GM18870 (cell line): Measurements from ENCODE around the gene PSME3.

Experiments
- ATAC-seq: cut with Tn5 transposase; IDR thresholded peaks from one replicate; pipeline ENCODE4 v1.9.1; 2021; ENCODE audit warnings: moderate library complexity; ENCODE audit not compliant: unreplicated experiment

PSME3 gene, protein sequence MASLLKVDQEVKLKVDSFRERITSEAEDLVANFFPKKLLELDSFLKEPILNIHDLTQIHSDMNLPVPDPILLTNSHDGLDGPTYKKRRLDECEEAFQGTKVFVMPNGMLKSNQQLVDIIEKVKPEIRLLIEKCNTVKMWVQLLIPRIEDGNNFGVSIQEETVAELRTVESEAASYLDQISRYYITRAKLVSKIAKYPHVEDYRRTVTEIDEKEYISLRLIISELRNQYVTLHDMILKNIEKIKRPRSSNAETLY

DNA sequence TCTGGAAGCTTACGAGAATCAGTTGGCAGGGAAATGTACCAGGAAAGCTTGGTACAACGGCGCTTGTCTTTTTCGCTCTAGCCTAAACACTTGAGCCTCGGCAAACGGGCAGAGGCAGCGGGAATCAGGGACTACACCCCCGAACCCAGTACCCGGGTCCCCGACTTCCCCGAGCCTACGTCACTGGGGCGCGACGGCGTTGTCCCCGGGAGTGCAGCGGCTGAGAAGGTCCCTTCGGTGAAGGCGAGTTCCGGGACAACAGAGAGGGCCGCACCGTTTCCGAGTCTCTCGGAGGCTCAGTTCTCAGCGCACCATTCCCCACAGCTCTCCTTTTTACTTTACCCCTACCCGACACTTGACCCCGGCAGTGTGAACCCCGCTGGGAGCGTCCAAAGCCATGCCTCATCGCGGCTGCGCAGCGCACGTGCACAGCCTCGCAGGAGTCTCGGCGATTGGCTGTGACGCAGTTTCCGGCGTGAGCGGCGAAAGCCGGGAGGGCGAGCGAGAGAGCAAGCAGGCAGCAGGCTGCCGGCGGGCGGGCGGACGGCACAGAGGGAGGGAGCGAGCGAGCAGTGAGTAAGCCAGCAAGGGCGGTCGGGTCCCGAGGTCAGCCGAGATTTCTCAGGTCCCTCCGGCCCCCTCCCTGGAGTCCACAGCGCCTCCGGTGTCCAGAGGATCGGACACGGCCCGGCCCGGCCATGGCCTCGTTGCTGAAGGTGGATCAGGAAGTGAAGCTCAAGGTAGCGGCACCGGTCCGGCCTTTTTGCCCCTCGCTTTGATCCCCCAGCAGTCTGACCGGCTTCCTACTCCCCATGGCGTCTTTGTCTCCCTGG is at the start of gene PSME3:
Gene PSME3 (plus strand): TSS at position 464 of the 833 bp plus-strand sequence. CDS start 235 bp downstream, at position 699.
- peak; percentile 70 for ATAC-seq

DNA sequence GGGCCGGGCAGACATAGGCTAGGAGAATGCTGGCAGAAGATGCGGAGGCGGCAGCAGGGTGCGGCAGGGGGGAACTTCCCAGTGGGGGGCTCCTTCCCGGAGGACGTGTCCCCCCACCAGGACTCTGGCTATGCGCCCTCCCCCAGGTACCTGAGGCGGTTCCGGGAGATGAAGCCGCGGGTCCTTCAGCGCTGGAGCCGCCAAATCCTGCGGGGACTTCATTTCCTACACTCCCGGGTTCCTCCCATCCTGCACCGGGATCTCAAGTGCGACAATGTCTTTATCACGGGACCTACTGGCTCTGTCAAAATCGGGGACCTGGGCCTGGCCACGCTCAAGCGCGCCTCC is 49.4 kb upstream of the PSME3 start:
- ATAC-seq = no peak

DNA sequence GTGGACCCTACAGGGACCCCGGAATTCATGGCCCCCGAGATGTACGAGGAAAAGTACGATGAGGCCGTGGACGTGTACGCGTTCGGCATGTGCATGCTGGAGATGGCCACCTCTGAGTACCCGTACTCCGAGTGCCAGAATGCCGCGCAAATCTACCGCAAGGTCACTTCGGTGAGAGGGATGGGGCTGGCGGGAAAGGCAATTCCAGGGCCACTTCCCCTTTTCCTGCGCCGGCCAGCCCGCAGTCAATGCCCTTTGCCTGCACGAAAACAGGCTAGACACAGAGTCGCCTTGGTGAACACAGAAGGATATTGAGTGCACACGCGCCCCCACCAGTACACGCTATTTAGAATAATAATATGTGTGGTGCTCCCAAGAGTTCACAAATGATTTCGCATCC is 48.8 kb upstream of the PSME3 start:
- no peak for ATAC-seq

DNA sequence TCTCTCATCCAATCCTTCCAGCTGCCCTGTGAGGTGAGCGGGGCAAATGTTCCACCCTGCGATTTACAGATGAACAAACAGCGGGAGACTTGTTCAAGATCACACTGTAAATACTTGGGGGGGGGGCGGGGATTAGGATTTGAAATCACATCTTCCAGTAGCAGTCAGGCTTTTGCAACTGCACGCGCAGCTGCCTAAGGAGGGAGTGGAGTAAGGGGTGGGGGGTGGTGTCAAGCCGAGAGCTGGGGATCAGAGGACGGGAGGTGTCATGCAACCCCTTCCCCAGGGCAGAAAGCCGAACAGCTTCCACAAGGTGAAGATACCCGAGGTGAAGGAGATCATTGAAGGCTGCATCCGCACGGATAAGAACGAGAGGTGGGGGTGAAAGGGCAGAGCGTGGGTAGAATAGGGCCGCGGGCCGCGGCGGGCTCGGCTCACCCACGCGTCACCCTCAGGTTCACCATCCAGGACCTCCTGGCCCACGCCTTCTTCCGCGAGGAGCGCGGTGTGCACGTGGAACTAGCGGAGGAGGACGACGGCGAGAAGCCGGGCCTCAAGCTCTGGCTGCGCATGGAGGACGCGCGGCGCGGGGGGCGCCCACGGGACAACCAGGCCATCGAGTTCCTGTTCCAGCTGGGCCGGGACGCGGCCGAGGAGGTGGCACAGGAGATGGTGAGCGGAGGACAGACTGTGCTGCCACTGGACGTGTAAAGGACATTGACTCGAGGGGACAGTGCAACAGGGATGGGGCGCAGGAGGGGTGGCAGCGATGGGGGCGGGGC is 48.2 kb upstream of the PSME3 start:
- no peak for ATAC-seq

DNA sequence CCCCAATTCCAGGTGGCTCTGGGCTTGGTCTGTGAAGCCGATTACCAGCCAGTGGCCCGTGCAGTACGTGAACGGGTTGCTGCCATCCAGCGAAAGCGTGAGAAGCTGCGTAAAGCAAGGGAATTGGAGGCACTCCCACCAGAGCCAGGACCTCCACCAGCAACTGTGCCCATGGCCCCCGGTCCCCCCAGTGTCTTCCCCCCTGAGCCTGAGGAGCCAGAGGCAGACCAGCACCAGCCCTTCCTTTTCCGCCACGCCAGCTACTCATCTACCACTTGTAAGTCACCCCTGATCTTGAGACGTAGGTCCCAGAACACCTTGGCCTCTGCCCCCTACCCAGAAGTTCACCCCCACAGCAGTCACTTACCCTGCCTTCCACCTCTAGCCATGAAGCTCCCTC is 45.9 kb upstream of the PSME3 start:
- no peak for ATAC-seq

DNA sequence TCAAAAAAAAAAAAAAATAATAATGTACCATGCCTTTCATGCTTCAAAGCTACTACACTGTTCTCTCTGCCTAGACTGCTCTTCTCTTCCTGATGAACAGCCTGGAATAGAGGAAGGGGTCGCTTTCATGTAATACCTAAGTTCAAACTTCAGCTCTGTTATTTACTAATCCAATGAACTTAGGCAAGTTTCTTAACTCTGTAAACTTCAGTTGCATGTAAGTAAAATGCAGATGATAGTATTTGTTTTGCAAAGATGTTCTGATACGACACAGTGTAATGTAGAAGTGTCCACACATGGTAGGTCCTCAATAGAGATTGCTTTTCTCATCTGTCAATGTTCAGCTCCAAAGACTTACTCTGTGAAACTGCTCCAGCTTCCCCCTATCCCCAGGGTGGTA is 41.2 kb upstream of the PSME3 start:
- ATAC-seq = no peak

DNA sequence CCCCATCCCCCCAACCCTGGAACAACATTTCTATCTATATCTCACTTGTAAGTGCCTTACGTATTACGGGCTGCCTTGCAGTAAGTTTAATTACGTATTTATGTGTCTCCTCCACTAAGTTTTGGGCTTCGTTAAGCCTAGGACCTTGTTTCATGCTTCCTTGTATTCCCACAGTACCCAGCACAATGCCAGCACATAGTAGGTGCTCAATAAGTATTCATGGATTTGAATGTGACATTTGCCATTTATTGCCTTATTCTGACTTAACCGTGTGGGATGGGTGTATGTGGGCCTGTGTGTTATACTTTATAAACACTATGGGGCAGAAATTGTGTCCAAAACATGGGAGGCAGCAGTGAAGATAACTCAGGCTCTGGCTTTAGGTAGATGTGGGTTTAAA is 40.7 kb upstream of the PSME3 start:
- no peak for ATAC-seq

DNA sequence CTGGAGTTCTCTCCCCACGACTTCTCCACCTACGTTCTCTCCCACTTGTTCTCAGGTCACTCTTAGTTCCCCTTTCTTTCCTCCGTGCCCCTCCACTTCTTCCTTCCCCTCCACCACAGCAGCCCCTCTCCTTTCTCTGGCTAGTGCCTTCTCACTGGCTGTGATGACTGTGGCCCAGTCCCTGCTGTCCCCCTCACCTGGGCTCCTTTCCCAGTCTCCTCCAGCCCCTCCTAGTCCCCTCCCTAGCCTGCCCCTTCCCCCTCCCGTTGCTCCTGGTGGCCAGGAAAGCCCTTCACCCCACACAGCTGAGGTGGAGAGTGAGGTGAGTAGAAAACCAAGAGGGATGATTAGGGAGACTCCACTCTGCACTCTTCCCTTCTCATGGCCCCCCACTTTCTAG is 38.1 kb upstream of the PSME3 start:
- ATAC-seq = no peak

DNA sequence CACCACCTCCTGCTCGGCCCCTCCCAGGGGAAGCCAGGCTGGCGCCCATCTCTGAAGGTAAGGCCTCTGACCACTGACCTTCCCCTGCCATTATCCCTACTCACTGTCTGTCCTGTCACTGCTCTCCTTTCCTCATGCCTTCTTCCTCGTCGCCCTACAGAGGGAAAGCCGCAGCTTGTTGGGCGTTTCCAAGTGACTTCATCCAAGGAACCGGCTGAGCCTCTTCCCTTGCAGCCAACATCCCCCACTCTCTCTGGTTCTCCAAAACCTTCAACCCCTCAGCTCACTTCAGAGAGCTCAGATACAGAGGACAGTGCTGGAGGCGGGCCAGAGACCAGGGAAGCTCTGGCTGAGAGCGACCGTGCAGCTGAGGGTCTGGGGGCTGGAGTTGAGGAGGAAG is 37.7 kb upstream of the PSME3 start:
- no peak for ATAC-seq

DNA sequence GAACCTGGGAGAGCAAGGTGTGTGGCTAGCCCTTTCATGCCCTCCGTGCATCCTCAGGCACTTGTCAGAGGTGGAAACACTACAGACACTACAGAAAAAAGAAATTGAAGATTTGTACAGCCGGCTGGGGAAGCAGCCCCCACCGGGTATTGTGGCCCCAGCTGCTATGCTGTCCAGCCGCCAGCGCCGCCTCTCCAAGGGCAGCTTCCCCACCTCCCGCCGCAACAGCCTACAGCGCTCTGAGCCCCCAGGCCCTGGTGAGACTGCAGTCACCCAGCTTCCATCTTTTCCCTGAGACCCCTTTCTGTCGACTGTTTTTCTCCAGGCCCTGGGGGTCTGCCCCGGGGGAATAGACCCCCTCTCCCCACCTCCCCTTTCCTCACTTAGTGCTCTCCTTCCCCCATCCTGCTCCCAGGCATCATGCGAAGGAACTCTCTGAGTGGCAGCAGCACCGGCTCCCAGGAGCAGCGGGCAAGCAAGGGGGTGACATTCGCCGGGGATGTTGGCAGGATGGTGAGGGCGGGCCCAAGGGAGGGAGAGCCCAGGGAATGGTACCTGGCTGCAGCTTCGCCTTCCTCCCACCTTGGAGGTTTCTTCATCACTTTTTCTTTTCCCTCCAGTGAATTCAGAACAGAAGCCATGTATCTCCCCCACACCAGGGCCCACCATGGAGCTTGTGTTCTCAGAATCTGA is 37.0 kb upstream of the PSME3 start:
- ATAC-seq = no peak

DNA sequence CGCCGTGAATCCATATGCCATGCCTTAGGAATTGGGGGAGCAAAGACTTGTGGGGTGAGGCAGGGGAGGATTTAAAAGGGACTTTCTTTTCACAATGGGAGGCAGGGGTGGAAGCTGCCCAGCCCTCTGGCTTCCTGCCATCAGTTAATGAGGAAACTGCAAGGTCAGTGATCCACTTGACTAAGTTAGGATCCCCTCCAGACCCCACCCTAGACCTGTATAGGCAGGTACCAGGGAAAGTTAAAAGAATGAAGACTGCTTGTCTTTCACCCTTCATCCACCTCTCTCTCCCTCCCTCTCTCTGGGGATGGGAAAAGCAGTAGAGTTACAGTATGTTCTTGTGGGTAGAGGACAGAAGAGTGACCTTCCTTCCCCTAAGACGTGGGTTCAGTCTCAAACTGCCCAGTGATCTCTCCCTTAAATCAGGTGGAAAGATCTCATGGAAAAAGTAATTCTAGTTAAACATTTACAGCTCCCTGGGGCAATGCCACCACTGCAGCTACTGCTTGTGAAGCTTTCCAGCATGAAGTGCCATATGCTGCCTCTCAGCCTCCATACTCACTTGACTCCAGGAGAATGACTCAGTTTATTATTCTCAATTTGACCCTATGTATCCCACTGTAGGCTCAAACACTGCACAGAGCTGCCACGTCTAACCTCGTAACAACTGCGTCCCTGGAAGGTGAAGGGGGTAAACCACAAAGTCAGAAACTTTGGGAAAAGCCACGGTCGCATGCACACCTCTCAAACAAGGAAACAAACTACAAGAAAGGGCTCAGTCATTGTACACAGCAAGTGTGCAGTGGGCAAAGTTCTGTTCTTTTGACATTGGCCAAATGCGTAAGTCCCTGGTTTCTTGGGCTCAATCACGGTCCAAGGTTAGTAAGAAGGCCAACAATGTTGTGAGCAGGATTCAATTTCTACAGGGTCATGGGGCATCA is 35.9 kb upstream of the PSME3 start:
- ATAC-seq = no peak

DNA sequence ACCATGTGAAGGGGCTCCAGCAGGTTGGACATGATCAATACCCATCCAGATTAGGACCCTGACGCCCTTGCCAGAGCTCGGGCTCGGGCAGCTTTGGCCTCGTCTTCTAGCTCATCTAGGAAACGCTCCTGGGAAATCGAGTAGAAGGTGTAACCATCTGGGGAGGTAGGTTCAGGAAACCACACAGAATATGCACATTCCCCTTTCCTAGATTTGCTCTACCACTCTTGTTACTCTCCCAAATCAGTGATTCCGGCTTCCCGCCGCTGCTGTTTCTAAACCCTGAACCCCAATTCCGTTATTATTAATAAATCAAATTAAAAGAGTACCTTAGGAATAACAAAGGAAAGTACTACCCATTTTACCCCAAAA is 35.2 kb upstream of the PSME3 start:
- ATAC-seq = no peak

DNA sequence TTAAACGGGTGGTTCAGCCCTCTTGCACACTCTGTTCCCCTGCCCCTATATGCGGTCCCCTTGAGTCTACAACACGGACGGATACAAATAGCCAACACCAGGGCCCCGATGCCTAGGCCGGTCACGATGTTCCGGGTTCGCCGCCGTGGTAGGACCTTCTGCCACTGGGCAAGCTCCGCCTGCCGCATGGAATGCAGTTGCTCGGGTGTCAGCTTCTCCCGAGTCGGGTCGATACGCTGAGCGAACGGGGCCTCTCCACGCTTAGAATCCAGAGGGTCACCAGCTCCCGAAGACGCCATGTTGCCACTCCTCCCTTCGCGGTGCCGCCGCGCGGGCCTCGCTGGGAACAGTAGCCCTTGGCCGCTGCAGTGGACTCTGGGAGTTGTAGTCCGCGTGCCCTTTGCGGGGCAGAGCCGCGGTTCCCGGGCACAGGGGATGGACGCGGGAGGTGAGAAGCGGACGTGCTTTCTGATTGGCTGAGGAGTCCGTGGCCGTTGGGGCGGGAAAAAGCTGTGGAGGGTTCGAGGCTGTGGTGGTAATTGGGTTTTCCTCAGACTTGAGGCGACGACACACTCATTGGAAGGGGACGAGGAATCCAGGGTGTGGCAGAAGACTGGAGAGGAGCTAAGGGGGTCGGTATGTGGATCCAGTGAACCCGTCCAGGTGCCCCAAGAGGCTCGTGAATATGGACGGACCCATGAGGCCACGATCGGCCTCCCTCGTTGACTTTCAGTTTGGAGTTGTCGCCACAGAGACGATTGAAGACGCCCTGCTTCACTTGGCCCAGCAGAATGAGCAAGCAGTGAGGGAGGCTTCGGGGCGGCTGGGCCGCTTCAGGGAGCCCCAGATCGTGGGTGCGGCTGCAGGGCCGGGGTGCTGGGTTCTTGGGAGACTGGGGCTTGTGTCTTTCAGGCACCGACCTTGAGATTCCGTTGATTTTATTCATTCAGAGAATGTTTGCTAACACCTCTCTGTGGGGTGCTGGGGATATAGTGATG is 34.5 kb upstream of the PSME3 start, which contains the start of the genes CNTD1 and COA3:
Gene CNTD1 (plus strand): TSS at position 479 of the 998 bp plus-strand sequence. CDS start 207 bp downstream, at position 686.
Gene COA3 (minus strand): TSS at position 322 of the 998 bp plus-strand sequence. CDS start 23 bp downstream, at position 299.
- no peak for ATAC-seq

DNA sequence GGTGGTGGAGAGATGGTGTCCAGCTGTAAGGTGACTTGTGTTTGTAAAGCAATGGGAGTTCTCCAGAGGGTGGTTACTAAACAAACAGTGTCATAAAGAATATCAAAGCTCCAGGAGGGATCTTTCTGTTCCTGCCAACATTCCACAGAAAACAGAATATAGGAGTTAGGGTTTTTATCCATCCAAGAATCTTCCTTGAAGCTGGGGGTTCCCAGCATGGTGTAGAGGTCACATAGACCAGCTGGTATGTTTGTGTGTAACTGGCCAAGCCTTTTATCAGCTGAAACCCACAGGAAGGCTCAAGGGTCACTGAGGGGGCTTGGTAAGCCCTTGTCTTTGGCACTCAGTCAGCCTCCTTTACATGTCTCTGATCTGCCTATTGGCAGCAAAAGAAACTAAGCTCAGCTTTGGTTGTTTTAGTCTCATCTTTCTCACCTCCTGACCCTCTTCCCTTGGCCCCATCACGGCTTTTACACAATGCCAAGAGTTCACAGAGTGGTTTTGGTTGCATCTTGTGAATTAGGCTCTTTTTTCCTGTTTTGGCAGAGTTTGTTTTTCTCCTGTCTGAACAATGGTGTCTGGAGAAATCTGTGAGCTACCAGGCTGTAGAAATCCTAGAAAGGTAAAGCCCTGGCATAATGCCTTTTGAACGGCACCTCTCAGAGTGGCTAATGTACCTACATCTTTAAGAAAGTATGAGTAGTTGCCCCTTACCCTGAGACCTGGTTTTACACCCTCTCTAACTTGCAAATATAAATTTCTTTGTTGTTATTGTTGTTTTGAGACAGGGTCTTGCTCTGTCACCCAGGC is 29.9 kb upstream of the PSME3 start:
- ATAC-seq = no peak

DNA sequence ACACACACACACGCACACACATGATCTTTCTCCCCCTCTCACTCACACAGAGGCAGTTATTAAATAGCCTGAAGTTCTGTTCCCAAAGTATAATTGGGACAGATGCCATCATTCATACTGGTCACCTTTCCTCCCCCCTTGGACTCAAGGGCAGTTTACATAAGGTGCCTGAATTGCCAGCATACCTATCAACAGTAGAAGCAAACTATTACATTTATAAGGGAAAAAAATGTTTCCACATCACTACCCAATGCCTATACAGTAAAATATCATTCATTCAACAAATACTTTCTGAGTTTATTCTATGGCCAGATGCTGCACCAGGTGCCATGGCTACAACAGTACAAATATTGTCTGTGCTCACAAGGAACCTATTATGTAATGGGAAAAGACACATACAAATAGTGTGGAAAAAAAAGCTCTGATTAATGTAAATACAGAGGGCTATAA is 28.3 kb upstream of the PSME3 start:
- no peak for ATAC-seq

DNA sequence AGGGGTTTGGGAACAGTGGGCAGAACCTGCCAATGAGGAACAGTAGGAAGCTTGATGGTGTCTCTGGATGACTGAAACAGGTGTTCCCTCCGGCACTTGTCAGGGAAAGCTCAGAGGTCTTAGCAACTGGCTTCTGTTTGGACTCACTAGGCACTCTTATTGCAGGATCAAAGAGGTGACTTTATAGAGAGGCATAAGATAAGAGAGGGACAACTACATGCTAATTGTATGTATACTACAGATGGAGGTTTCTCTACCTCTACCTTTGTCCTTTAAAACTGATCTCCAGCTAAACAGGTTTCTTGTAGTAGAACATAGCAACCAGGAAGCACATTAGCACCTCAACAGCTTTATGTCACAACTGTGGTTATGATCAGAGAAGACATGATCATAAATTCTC is 26.9 kb upstream of the PSME3 start:
- no peak for ATAC-seq

DNA sequence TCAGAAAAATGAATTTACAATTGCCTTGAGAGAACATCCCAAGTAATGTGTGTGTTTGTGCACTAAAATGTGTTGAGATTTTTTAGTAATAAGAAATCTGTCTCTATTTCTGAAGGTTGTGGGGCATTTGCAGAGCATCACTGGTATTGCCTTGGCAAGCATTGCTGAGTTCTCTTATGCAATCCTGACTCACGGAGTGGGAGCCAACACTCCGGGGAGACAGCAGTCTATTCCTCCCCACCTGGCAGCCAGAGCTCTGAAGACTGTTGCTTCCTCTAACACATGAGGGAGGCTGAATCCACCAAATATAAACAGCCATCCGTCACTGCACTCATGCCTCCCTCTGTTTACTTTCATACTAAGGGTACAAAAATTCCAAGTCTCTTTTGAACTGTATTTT is 23.9 kb upstream of the PSME3 start:
- ATAC-seq = no peak
